Activated CD4-positive, alpha-beta T cell treated with anti-CD3 and anti-CD28 coated beads for 24 hours (primary cell): ENCODE measurements around the gene KCNB1.
"Not testable (repeated sequence)": the region's sequence is repeated elsewhere in the genome, so short reads cannot be mapped to it uniquely, and the experiment has no call there.

ENCODE experiments used
- DNase-seq, 2 donors: peaks; one replicate each; pipeline ENCODE4 v3.0.0-alpha.2; 2020; ENCODE audit warnings: low read depth in 2 of 2

KCNB1 gene

DNA sequence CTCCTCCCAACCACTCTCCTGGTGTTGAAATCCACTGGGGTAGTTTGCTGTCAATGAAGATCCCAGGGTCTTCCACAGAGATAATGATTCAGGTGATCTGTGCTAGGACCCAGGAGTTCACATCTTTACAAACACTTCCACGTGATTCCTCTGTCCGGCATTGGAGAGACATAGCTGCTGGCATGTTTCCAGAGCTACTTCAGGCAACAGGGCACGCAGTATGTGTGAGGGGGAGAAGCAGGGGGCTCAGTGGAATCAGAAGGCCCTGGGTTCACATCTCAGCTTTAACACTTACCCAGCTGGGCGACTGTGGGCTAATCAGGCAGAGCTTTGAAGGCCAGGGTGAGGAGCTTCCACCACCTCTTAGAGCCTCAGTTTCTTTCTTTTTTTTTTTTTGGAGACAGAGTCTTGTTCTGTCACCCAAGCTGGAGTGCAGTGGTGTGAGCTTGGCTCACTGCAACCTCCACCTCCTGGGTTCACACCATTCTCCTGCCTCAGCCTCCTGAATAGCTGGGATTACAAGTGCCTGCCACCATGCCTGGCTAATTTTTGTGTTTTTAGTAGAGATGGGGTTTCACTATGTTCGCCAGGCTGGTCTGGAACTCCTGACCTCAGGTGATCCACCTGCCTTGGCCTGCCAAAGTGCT lies 72.4 kb downstream of the KCNB1 start:
- not testable (repeated sequence) for DNase-seq

GRCh38 chr20:49409302-49409974 lies 73.0 kb downstream of the KCNB1 start:
- DNase-seq = no peak

GRCh38 chr20:49408509-49409104 lies 73.9 kb downstream of the KCNB1 start:
- no peak for DNase-seq

DNA sequence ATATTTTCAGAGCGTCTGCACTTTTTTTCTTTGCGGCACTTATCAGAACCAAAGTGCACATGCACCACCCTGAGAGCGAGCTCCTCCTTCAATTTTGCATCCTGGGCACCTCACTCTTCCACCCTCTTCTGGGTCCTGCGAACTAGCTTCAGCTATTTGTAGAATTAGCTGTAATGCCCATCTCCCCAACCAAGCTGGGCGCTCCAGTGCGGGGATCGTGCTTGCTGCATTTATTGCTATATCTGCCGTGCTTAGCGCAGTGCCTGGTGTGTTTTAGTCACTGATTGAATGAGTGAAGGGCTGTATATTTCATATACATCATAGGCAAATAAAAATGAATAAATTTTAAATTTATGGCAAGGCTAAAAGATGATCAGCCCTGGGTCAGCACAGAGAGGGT lies 75.8 kb downstream of the KCNB1 start:
- DNase-seq = no peak

DNA sequence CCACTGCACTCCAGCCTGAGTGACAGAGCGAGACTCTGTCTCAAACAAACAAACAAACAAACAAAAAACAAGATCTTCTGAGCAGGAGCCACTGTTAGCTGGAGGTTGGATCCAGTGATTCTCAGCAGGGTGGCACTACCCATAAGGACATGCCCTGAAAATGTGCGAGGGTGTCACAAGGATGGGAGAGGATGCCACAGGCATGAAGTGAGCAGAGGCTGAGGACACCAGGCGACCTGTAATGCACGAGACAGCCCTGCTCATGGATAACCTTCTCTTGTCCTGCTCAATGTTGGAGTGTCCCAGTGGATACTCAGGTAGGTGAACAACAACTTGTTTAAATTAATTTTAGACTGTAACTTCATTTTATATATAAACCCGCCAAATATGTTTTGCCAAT lies 76.8 kb downstream of the KCNB1 start:
- DNase-seq = no peak

- DNase-seq = no peak
Measured at GRCh38 chr20:49405062-49405683, 77.3 kb downstream of the KCNB1 start.

DNA sequence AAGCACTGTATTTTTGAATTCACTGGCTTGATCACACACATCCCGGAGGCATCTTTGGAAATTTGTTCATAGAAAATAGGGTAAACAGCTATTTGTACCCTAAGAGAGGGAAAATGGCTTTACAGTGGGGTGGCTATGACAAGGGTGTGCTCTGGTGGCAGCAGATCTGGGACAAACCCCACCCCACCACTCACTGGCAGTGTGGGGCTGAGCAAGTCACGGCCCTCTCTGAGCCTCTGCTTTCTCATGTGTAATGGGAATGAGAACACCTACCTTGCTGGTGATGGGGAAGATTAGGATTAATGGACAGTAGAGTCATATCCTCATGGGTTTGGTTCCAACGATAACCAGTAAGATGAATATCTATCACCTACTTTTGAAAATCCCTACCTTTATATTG lies 78.0 kb downstream of the KCNB1 start:
- no peak for DNase-seq

DNA sequence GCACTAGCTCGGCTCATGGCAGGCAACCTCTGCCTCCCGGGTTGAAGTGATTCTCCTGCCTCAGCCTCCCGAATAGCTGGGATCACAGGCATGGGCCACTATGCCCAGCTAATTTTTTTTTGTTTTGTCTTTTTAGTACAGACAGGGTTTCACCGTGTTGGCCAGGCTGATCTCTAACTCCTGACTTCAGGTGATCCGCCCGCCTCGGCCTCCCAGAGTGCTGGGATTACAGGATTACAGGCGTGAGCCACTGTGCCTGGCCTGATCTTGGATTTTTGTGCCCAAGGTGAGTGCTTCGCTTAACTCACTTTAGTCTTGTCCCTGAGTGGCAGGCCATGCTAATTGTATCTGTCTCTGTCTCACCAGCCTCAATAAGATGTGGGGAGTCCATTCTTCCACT lies 78.6 kb downstream of the KCNB1 start:
- no peak for DNase-seq

DNA sequence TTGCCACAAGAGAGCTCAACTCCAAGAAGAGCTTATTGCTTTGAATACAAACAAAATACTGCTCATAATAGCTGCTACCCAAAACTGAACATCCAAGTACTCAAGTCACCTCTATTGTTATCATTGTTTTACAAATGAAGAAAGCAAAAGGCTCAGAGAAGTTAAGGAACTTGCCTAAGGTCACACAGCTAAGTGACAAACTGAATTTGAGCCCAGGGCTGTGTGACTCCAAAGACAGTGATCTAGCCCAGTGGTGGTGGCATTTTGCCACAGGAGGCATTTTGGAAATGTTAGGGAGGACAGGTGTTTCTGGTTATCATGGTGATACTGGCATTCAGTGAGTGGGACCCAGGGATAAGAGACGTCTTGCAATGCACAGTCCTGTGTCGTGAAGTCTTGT lies 79.5 kb downstream of the KCNB1 start:
- no peak for DNase-seq

GRCh38 chr20:49400904-49401303 lies 81.6 kb downstream of the KCNB1 start:
- no peak for DNase-seq

GRCh38 chr20:49400410-49400809 lies 82.1 kb downstream of the KCNB1 start:
- DNase-seq = no peak

- DNase-seq = no peak
Measured at GRCh38 chr20:49399329-49399728, 83.1 kb downstream of the KCNB1 start.

- DNase-seq = no peak
Measured at GRCh38 chr20:49398401-49399144, 83.9 kb downstream of the KCNB1 start.

DNA sequence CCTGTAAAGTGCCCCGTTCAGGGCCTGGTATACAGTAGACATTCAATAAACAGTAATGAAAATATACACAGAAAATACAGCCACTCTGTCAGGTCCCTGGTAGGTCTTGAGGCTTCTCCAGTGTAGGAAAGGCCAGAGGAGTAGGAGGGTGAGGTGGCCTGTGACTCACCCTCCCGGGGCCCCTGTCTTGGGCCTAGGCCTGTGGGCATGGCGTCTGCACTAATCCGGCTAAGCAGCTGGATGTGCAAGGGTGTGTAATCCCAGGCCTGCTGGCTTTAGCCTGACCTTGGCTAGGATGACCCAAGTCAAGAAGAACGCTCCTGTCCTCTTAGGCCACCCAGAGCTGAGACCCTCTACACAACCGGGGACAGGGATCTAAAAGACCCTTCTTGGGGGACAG lies 84.9 kb downstream of the KCNB1 start:
- no peak for DNase-seq

- DNase-seq = no peak
Measured at GRCh38 chr20:49396230-49396629, 86.2 kb downstream of the KCNB1 start.

DNA sequence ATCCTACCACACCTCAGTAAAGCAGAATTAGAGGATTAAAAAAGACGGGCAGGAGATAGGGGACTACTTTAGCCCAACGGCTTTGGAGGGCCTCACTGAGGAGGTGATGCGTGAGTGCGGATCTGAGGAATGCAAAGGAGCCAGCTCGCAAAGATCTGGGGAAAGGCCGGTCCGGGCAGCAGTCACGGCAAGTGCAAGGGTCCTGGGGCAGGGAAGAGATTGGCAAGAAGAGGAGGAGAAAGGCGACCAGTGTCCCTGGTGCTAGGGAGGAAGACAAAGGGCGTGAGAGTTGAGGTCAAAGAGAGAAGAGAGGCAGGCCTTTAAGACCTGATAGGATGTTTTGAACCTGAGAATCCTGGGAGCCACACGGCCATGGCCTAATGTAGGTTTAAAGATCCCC lies 86.8 kb downstream of the KCNB1 start:
- DNase-seq = no peak

GRCh38 chr20:49395183-49395582 lies 87.3 kb downstream of the KCNB1 start:
- DNase-seq = no peak

- DNase-seq = no peak
Measured at GRCh38 chr20:49394757-49395156, 87.7 kb downstream of the KCNB1 start.

- DNase-seq = no peak
Measured at GRCh38 chr20:49394264-49394663, 88.2 kb downstream of the KCNB1 start.

DNA sequence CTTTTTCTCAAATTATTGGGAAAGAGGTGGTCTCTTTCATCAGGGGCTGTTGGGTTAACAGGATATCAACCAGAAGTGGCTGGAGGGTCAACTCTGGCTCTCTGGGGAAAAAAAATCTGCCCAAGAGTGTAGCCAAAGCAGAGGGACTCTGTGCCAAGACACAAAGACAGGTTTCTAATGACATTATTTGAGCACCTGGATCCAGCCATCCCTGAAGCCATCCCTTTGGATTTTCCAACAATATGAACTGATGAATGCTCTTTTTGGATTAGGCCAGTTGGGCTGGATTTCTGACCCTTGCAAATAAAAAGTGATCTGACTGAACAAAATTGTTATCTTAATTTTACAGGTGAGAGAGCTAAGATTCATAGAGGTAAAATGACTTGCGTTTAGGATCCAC lies 88.7 kb downstream of the KCNB1 start:
- DNase-seq = no peak

DNA sequence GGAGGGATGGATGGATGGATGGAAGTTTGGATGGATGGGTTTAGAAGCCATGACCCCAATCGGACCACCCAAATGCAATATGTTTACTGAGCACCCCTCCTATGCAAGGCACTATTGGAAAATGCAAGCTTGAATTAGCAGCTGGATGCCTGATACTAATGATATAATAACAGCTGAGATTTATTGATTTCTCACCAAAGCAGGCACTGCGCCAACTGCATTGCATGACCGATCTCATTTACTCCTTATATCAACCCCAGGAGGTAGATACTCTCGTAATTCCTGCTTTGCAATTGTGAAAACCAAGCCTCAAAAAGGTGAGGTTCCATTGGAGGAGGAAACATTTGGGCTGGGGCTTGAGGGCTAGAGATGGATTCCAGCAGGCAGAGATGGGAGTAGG lies 89.7 kb downstream of the KCNB1 start:
- no peak for DNase-seq
